ENCODE measurements around the gene UBTFL1. TPM values are rescaled to one million over a fixed set of nuclear protein-coding genes. Genes with fewer than 3 reads are reported as not detected.

Gene UBTFL1
- total and polyA plus RNA-seq, 2 experiments from 2014 or later = not detected

DNA sequence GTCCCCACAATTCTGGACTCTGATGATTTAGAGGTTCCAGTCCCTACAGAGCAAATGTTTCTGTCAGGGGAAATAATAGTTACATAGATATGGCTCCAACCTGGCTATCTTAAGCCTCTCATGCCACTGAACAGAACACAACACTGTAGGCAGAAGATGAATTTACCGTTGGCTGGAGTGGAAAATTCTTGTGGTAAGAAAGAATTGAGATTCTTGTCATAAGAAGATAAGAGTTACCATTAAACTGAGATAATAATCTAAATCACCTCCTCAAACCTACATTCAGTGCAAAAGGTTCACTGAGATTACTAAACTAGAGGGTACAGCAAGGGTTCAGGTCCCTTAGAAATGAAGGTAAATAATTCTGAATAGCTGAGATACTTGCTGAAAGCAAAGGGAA is 38.6 kb downstream of the UBTFL1 start (continued):
- TF ChIP-seq REST (IDR thresholded peaks at IDR 0.05; ENCODE audit: unreplicated experiment) = no peak

DNA sequence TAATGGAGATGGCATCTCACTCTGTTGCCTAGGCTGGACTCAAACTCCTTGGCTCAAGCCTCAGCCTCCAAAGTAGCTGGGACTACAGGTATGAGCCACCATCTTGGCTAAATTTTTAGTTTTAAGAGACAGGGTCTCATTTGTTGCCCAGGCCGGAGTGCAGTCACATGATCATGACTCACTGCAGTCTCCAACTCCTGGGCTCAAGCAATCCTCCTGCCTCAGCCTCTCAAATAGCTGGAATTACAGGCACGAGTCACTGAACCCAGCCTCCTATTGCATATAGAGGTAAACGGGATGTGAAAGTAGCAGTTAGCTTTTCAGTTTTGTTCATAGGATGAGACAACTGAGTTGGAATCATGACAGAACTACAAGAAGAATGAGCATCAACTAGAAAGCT is 39.2 kb downstream of the UBTFL1 start:
- Histone ChIP-seq H3K4me2 (no peak overlapping the region), H3K4me3 (no peak overlapping the region), H3K36me3 (ENCODE audit: insufficient read depth) (no peaks in the 10 kb centered on the region), H3F3A (replicated peaks; ENCODE audit: low read depth) (no peaks in the 10 kb centered on the region), H3K9me2 (ENCODE audit: insufficient read depth) (no peaks in the 10 kb centered on the region), H3K27ac (ENCODE audit: low read depth) (no peak overlapping the region), H3K27me3 (ENCODE audit: insufficient read depth) (no peaks in the 10 kb centered on the region), H3K4me1 (ENCODE audit: insufficient read depth) (no peaks in the 10 kb centered on the region), H4K20me1 (replicated peaks; ENCODE audit: insufficient read depth) (no peaks in the 10 kb centered on the region), H2AFZ (no peak overlapping the region), H3K79me2 (replicated peaks; ENCODE audit: insufficient read depth) (no peaks in the 10 kb centered on the region)
- Mint-ChIP-seq H3K27ac (no peak overlapping the region), H3K4me1 (no peaks in the 10 kb centered on the region; the same call in 2 of the 3 replicates), H3K36me3 (ENCODE audit: low read depth) (no peaks in the 10 kb centered on the region), H3K4me3 (no peak overlapping the region), H3K9me3 (no peaks in the 10 kb centered on the region), H3K27me3 (ENCODE audit: insufficient read depth, low read depth, poor library complexity) (peaks cover 2% of the 10 kb centered on the region)
- TF ChIP-seq ZNF462 (CRISPR knock-in tag; IDR thresholded peaks at IDR 0.05) (no peak), JUNB (IDR thresholded peaks at IDR 0.05; ENCODE audit: unreplicated experiment) (no peak), STAT1 (IDR thresholded peaks at IDR 0.05; ENCODE audit: unreplicated experiment) (no peak), POLR2AphosphoS5 (IDR thresholded peaks at IDR 0.05; ENCODE audit: low read depth) (no peak), ZNF331 (CRISPR knock-in tag; IDR thresholded peaks at IDR 0.05; ENCODE audit: low read depth) (no peak), REST (IDR thresholded peaks at IDR 0.05; ENCODE audit: unreplicated experiment) (no peak), CTCF (conservative IDR thresholded peaks at IDR 0.05; ENCODE audit: low read depth in 2 of 2) (no peak), ZNF114 (CRISPR knock-in tag; IDR thresholded peaks at IDR 0.05) (no peak)
- ATAC-seq = no peak
- no peak for DNase-seq (ENCODE audit: low spot score)
